Prostate gland (tissue), 2 donors: Measurements from ENCODE around the gene TMEM88. TPM values are rescaled to one million over a fixed set of nuclear protein-coding genes. Genes with fewer than 3 reads are reported as not detected.

Experiments
- DNase-seq: peaks from one replicate; pipeline ENCODE4 v3.0.0-alpha.2; 2019; ENCODE audit warnings: low spot score
- H3K27ac ChIP-seq, 2 donors: fragments of 200-600 bp; sonication (generic); 2 replicates each; pipeline ENCODE4 v1.5.1; 2017 to 2019
- H3K27me3 ChIP-seq: fragments of 200-600 bp; sonication (generic); replicated peaks from 2 replicates; pipeline ENCODE4 v1.5.1; 2019; ENCODE audit not compliant: insufficient read depth
- H3K36me3 ChIP-seq, 2 donors: fragments of 200-600 bp; sonication (generic); 1 replicate in 1 of 2; 2 replicates in 1 of 2; pipeline versions ENCODE4 v1.5.1 to v1.8.1; 2017 to 2019
- H3K4me1 ChIP-seq: fragments of 200-600 bp; sonication (generic); replicated peaks from 2 replicates; pipeline ENCODE4 v1.5.1; 2019
- H3K4me3 ChIP-seq, 2 donors: fragments of 200-600 bp; sonication (generic); 2 replicates each; pipeline ENCODE4 v1.5.1; 2017 to 2019
- H3K9me3 ChIP-seq: fragments of 200-600 bp; sonication (generic); 2 replicates; pipeline ENCODE4 v1.5.1; 2017
- CTCF ChIP-seq, 4 experiments: fragments of 200-600 bp in 2 of 4; fragments of 450-650 bp in 2 of 4; sonication (generic) in 2 of 4; IDR thresholded peaks; 1 replicate in 3 of 4; 2 replicates in 1 of 4; pipeline ENCODE4 v1.5.1; 2016 to 2019; ENCODE audit warnings: antibody characterized with exemption in 4 of 4, mild to moderate bottlenecking in 2 of 4, moderate library complexity in 2 of 4
- POLR2A ChIP-seq: fragments of 450-650 bp; IDR thresholded peaks from one replicate; pipeline ENCODE4 v1.6.1; 2016; ENCODE audit warnings: antibody characterized with exemption, mild to moderate bottlenecking
- POLR2AphosphoS5 ChIP-seq: sonication (generic); formaldehyde crosslinking; IDR thresholded peaks from one replicate; pipeline ENCODE4 v1.6.1; 2017; ENCODE audit warnings: antibody characterized with exemption
- WGBS: methylation state at CpG from one replicate; pipeline ENCODE4 v1.1.5; 2018; 5-methylcytosine and 5-hydroxymethylcytosine counted together
- intact Hi-C: fragments of 100-400 bp; cut with DNase I; formaldehyde crosslinking; loops from one replicate; pipeline ENCODE4 v1.14.2; 2022
- total RNA-seq, 2 donors: library from RNA; depleted of rRNA; stranded (reverse); fragments of >200 nt; gene quantifications; one replicate each; pipeline ENCODE4 v1.1.0, GENCODE V29; 2016

The TMEM88 gene
- total RNA-seq, 2 donors from 2014 or later: 11.1 to 15.7 TPM

GRCh38 chr17:7894226-7894625 is 39.4 kb downstream of the TMEM88 start:
- intact Hi-C loops: no loop called here
- no peaks in the 10 kb centered on the region for H3K27me3 ChIP-seq

DNA sequence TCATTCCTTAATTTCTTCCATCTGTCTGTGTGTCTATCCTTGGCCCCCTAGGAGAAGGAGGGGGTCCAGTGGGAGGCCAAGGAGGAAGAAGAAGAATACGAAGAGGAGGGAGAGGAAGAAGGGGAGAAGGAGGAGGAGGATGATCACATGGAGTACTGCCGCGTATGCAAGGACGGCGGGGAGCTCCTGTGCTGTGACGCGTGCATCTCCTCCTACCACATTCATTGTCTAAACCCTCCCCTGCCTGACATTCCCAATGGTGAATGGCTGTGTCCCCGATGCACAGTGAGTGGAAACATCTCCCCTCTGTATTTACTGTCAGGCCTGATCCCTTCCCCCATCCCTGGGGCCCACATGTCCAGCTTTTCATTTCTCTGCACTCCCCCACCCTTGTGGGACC is 40.0 kb downstream of the TMEM88 start:
- Histone ChIP-seq H3K4me3 (no peak overlapping the region), H3K27me3 (no peaks in the 10 kb centered on the region), H3K4me1 (peaks cover 3% of the 10 kb centered on the region), H3K27ac (no peak overlapping the region), H3K9me3 (no peaks in the 10 kb centered on the region), H3K36me3 (peaks cover 25 to 43% of the 10 kb centered on the region in 2 donors)
- no peak for DNase-seq
- 85% methylated on average over 8 of the region's 8 CpGs for WGBS
- intact Hi-C loops: loop anchor here (5.0 kb wide), 1 partner anchor 33 kb away; no protein-coding TSS in a partner anchor
- no peak for TF ChIP-seq POLR2A
- TF ChIP-seq CTCF (IDR thresholded peaks at IDR 0.05): no peak
- no peak for TF ChIP-seq POLR2AphosphoS5

More at GRCh38 chr17:7894226-7894625, 39.4 kb downstream of the TMEM88 start:
- no peak for DNase-seq
- Histone ChIP-seq H3K27ac (no peak overlapping the region), H3K36me3 (peaks cover 20 to 37% of the 10 kb centered on the region in 2 donors), H3K4me1 (peaks cover 10% of the 10 kb centered on the region), H3K4me3 (no peak overlapping the region), H3K9me3 (no peaks in the 10 kb centered on the region)
- 88% methylated on average over 9 of the region's 9 CpGs for WGBS
- no peak for TF ChIP-seq POLR2AphosphoS5

GRCh38 chr17:7897090-7897489 is 42.2 kb downstream of the TMEM88 start:
- Histone ChIP-seq H3K4me3 (no peak overlapping the region), H3K4me1 (no peaks in the 10 kb centered on the region), H3K36me3 (peaks cover 28 to 46% of the 10 kb centered on the region in 2 donors), H3K27me3 (no peaks in the 10 kb centered on the region), H3K9me3 (no peaks in the 10 kb centered on the region), H3K27ac (no peak overlapping the region)
- TF ChIP-seq POLR2A (no peak), CTCF (IDR thresholded peaks at IDR 0.05) (no peak), POLR2AphosphoS5 (no peak)
- WGBS: 80% methylated on average over 13 of the region's 13 CpGs
- intact Hi-C loops: loop anchor here (5.0 kb wide), 1 partner anchor 35 kb away; no protein-coding TSS in a partner anchor
- DNase-seq: no peak

DNA sequence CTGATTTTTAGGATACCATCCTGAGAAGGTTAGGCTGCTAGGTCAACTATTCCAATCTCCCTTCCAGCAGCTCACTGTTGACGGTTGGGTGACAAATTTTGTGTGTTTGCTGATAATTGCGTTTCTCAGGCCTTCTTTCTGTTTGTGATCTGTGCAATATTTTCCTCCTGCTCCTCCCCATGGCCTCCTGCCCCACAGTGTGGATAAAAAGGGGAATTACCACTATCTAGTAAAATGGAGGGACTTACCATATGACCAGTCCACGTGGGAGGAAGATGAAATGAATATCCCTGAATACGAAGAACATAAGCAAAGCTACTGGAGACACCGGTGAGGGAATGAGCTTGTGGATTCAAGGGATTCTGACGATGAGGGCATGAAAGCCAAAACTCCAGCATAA is 42.9 kb downstream of the TMEM88 start:
- Histone ChIP-seq H3K9me3 (no peaks in the 10 kb centered on the region), H3K4me3 (no peak overlapping the region), H3K4me1 (no peaks in the 10 kb centered on the region), H3K36me3 (peaks cover 28 to 46% of the 10 kb centered on the region in 2 donors), H3K27ac (peak overlapping the region in 1 of 2 donors; percentile 4), H3K27me3 (no peaks in the 10 kb centered on the region)
- peak in 2 of 4 experiments; percentile 55 to 56 for TF ChIP-seq CTCF (IDR thresholded peaks at IDR 0.05)
- peak; percentile 23 for TF ChIP-seq POLR2AphosphoS5
- TF ChIP-seq POLR2A: no peak
- intact Hi-C loops: loop anchor here (5.0 kb wide), 1 partner anchor 35 kb away; no protein-coding TSS in a partner anchor
- no peak for DNase-seq
- WGBS: 33% methylated on average over 6 of the region's 6 CpGs

GRCh38 chr17:7903154-7904103 is 48.6 kb downstream of the TMEM88 start:
- Histone ChIP-seq H3K4me1 (peaks cover 3% of the 10 kb centered on the region), H3K27ac (peak overlapping the region; percentile 29 to 76), H3K27me3 (no peaks in the 10 kb centered on the region), H3K9me3 (no peaks in the 10 kb centered on the region), H3K36me3 (peaks cover 45 to 49% of the 10 kb centered on the region in 2 donors), H3K4me3 (no peak overlapping the region)
- DNase-seq: peak; percentile 57
- WGBS: 56% methylated on average over 22 of the region's 22 CpGs
- intact Hi-C loops: no loop called here
- TF ChIP-seq POLR2A (no peak), POLR2AphosphoS5 (peak; percentile 69), CTCF (IDR thresholded peaks at IDR 0.05) (no peak)

Other genes with a start within 250 kb of the TMEM88 start
- 10 to 100 TPM; 27.1 to 51.4 TPM for gene FXR2, start 240.2 kb upstream of the TMEM88 start, total RNA-seq
- gene SAT2, start 227.2 kb upstream of the TMEM88 start, total RNA-seq: 100 to 1,000 TPM in 1 of 2 donors, 10 to 100 TPM in 1; 83.3 to 139 TPM
- 1 to 10 TPM in 1 of 2 donors, not detected in 1; 2.1 TPM for gene SHBG, start 224.9 kb upstream of the TMEM88 start, total RNA-seq
- 10 to 100 TPM in 1 of 2 donors, under 1 TPM in 1; 0.82 to 11.7 TPM for gene ATP1B2, start 204.1 kb upstream of the TMEM88 start, total RNA-seq
- gene TP53, start 167.6 kb upstream of the TMEM88 start, total RNA-seq: 10 to 100 TPM; 52.3 to 65.0 TPM
- gene WRAP53, start 166.6 kb upstream of the TMEM88 start, total RNA-seq: 1 to 10 TPM; 8.6 to 9.4 TPM
- gene EFNB3, start 149.9 kb upstream of the TMEM88 start, total RNA-seq: 1 to 10 TPM; 3.0 to 5.5 TPM
- gene DNAH2, start 137.3 kb upstream of the TMEM88 start, total RNA-seq: 1 to 10 TPM in 1 of 2 donors, under 1 TPM in 1; 0.09 to 4.9 TPM
- gene KDM6B, start 20.8 kb upstream of the TMEM88 start, total RNA-seq: 10 to 100 TPM; 12.7 to 30.2 TPM
- gene NAA38, start 2.5 kb downstream of the TMEM88 start, total RNA-seq: 100 to 1,000 TPM in 1 of 2 donors, 10 to 100 TPM in 1; 74.6 to 163 TPM
- 10 to 100 TPM in 1 of 2 donors, 1 to 10 TPM in 1; 5.7 to 20.8 TPM for gene CYB5D1, start 2.9 kb downstream of the TMEM88 start, total RNA-seq
- gene CHD3, start 33.7 kb downstream of the TMEM88 start, total RNA-seq: 100 to 1,000 TPM; 166 to 196 TPM
- gene RNF227, start 61.2 kb downstream of the TMEM88 start, total RNA-seq: 10 to 100 TPM in 1 of 2 donors, 1 to 10 TPM in 1; 7.8 to 32.4 TPM
- 1 to 10 TPM; 1.2 to 4.5 TPM for gene KCNAB3, start 74.8 kb downstream of the TMEM88 start, total RNA-seq
- gene TRAPPC1, start 76.9 kb downstream of the TMEM88 start, total RNA-seq: 10 to 100 TPM; 57.9 to 70.9 TPM
- 10 to 100 TPM; 25.2 to 42.0 TPM for gene CNTROB, start 77.1 kb downstream of the TMEM88 start, total RNA-seq
- 1 to 10 TPM in 1 of 2 donors, not detected in 1; 1.8 TPM for gene GUCY2D, start 147.5 kb downstream of the TMEM88 start, total RNA-seq
- 100 to 1,000 TPM in 1 of 2 donors, 10 to 100 TPM in 1; 52.1 to 108 TPM for gene ALOX15B, start 184.0 kb downstream of the TMEM88 start, total RNA-seq
- under 1 TPM; 0.18 to 0.40 TPM for gene ALOX12B, start 232.7 kb downstream of the TMEM88 start, total RNA-seq